SIG-M5 treated with dmso at 0.1 percent for 504 hours (cell line): ENCODE measurements around the gene FARP2.
"Not testable (repeated sequence)": the region's sequence is repeated elsewhere in the genome, so short reads cannot be mapped to it uniquely, and the experiment has no call there.

ENCODE experiments used
- DNase-seq: peaks from one replicate; lab custom pipeline; 2025; ENCODE audit not compliant: unreplicated experiment; lab: John Stamatoyannopoulos, UW

Gene FARP2

DNA sequence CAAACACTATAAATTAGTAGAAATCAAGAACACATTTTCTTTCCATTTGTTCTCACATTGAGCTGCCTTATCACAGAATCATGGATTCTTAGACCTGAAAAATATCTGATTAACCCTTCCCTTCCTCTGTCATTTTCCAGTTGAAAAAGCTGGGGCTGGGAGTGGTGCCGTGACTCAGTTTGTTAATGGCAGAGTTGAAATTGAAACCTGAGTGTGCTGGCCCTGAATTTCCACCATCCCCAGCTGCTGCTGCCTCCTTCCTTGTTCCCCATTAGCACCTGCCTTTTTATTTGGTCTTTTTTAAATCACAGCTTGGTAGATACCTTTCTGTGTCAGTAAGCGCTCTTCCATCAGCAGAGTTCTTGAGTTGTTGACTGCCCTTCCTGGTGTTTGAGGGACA is 10.6 kb downstream of the FARP2 start:
- no peak for DNase-seq

DNA sequence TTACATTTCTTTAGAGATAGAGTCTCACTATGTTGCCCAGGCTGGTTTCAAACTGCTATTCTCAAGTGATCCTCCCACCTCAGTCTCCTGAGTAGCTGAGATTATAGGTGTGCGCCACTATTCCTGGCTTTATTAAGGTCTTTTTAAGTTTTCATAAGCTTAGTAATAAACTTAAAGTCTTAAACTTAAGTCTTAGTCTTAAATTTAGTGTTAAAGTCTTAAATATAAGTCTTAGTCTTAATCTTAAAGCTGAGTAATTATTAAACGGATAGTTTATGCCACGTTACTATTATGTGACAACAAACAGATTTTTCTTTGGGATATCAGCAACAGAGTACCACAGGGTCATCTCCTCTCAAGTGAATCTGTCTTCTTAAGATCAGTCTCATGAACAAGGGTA is 12.6 kb downstream of the FARP2 start:
- no peak for DNase-seq

GRCh38 chr2:241372361-241372992 is 16.4 kb downstream of the FARP2 start:
- DNase-seq, result no peak

- no peak for DNase-seq
Observed at GRCh38 chr2:241373446-241373845, 17.4 kb downstream of the FARP2 start.

GRCh38 chr2:241373906-241374305 is 17.8 kb downstream of the FARP2 start:
- not testable (repeated sequence) for DNase-seq

GRCh38 chr2:241375300-241375699 is 19.2 kb downstream of the FARP2 start:
- DNase-seq, result no peak

DNA sequence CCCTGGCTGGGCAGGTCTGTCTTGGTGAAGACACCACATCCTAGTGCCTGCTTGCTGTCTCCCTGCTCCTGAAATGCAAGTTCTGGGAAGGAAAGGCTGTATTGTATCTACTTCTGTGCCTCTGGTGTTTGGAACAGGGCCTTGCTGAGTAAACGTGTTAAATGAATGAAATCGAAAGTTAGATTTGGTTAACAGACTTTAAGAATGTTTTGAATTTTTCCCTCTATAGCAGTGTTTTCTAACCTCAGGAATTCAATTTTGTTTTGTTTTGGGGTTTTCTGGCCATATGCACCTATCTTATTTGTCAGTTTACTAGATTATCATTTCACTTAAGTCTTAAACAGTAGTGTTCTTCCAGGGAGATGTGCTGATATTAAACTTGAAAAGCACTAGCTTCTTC is 20.7 kb downstream of the FARP2 start:
- no peak for DNase-seq

- no peak for DNase-seq
Observed at GRCh38 chr2:241378816-241379215, 22.7 kb downstream of the FARP2 start.

- DNase-seq, result no peak
Observed at GRCh38 chr2:241379481-241380480, 23.7 kb downstream of the FARP2 start.

DNA sequence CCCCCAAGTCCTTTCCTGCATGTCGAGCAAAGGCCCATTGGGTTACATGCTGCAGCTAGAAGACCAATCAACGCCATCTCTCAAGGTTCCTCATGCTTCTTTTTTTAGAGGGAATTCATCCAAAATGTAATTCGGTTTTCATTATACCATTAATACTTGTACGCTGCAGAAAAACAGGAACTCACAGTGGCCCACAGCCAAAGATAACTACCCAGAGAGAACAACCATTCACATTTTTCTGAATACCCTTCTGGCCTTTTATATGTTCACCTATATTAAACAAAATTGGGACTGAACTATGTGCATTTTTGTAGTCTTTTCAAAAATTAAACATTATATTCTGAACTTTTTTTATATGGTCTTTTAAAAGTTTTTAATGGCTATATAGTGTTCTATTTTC is 25.8 kb downstream of the FARP2 start:
- DNase-seq, result no peak

DNA sequence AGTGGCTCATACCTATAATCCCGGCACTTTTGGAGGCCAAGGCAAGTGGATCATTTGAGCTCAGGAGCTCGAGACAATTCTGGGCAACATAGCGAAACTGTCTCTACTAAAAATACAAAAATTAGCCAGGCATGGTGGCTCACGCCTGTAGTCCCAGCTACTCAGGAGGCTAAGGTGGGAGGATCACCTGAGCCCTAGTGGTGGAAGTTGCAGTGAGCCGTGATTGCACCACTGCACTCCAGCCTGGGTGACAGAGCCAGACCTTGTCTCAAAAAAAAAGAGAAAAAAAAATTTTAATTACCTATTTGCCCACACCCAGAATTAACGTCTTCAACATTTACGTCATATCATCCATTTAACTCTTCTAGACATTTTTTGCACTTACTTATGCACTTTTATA is 29.4 kb downstream of the FARP2 start:
- not testable (repeated sequence) for DNase-seq

GRCh38 chr2:241386519-241386918 is 30.4 kb downstream of the FARP2 start:
- DNase-seq, result no peak

DNA sequence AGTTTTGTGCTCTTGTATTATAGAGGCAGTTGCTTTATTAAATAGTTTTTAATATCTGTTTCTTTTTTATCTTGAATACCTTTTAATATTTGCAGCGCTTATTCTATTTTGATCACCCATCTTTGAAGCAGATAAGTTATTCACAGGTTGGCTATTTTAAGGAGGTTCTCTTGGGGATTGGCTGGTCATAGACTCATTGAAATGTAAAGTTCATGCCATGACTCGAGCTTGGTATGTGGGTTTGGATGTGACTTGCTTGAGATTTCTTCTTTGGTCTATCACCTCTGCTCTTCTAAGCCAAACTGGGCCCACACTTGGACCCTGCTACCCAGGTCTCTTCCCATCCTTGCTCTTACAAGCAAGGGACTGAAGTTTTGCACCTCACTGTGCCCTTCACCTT is 33.6 kb downstream of the FARP2 start:
- no peak for DNase-seq

DNA sequence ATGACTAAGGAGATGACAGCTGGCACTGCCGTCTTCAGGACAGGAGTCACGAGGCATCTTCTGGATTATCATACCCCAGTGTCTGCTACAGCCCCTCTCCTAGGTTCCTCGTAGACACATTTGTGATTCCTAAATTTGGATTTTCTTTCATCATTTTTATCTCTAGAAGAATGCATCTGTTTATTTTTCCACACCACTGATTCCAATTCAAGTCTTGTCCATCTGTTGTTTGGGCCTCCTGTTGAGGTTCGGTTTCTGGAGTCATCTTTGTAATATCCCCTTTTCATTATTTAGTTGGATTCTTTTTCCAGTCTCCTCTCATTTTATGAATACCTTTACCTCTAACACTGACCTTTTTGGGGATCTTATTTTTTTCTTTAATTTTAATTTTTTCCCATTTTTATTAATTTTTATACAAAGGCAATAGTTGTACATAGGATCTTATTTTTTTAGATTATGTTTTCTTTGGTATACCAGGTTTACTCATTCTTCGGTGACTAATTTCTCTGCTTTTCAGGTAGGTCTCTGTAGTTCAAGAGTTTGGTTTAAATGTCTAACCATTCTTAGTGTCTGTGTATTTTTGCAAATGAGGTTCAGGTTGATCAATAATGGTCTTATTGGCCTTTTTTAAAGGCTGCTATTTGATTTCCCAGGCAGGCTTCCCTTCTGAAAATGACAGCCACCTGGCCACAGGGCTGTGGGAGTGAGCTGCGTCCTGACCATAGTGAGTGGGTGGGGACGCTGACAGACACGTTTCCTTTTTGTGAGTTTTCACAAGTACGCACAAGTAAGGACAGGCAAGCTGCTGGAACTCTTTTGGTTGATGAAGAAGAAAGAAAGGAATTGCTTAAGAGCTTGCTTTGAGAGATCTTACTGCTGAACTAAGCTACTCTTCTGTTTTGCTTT is 34.5 kb downstream of the FARP2 start:
- no peak for DNase-seq

DNA sequence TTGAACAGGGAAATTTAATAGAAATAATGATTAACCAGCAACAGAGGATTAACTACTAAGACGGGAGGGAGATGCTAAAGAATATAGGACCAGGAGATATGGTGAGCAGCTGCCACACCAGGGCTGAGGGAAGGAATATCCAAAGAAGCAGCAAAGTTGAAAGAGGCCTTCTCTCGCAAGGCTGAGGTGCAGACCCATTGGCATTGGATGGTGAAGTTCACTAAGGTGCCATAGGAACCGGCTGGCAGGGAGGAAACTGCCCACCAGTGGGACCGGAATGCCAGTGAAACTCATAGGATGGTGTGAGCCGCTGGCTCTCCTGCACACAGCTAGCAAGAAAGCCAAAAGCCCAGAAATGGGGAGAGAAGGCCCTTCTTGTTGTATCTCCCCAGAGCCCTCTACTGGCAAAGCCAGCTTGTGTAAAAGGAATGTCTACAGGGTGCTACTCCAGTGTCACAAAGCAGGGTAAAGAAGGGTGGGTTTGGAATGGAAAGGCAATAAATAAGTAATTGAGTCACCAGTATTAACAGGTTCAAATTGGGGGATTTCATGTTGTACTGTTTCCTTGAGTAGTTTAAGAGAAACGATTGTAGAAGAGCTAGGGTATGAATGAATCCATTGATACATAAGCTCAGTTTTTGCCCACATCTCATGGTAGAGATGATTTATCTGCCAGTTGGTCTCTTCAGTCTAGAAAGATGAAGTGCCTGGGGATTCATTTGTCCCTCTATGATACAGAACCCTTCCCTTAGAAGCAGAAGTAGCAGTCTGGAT is 36.0 kb downstream of the FARP2 start:
- peak; percentile 47 for DNase-seq

- not testable (repeated sequence) for DNase-seq
Observed at GRCh38 chr2:241392753-241393152, 36.7 kb downstream of the FARP2 start.

DNA sequence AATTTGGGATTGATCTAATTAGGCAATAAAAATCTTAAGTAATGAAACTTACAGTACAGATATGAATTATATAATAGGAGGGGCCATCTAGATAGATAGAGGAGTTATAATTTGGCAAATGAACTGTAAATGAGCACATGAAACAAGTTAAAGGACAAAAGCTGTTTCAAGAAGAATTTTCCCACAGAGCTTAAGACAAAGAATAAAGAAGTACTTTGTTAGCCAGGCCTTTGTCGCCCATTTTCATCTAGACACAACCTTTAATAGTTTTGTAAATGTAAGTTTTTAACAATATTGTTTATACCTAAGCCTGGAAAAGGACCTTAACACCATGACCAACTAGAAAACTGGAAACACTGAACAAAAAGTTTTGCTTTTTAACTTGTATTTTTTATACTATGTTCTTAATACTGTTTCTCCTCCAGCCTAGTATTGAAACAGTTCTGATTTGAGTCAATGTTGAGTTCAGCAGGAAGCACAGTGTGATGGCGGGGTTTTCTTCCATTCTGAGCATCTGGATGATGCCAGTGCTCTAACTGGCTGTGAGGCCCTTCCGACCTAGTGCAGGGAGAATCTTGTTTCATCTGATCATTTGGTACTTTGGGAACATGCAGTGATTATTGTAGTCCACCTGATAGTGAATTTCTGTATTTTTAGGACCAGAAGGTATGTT is 37.6 kb downstream of the FARP2 start:
- DNase-seq, result no peak

GRCh38 chr2:241396809-241397208 is 40.7 kb downstream of the FARP2 start:
- not testable (repeated sequence) for DNase-seq

DNA sequence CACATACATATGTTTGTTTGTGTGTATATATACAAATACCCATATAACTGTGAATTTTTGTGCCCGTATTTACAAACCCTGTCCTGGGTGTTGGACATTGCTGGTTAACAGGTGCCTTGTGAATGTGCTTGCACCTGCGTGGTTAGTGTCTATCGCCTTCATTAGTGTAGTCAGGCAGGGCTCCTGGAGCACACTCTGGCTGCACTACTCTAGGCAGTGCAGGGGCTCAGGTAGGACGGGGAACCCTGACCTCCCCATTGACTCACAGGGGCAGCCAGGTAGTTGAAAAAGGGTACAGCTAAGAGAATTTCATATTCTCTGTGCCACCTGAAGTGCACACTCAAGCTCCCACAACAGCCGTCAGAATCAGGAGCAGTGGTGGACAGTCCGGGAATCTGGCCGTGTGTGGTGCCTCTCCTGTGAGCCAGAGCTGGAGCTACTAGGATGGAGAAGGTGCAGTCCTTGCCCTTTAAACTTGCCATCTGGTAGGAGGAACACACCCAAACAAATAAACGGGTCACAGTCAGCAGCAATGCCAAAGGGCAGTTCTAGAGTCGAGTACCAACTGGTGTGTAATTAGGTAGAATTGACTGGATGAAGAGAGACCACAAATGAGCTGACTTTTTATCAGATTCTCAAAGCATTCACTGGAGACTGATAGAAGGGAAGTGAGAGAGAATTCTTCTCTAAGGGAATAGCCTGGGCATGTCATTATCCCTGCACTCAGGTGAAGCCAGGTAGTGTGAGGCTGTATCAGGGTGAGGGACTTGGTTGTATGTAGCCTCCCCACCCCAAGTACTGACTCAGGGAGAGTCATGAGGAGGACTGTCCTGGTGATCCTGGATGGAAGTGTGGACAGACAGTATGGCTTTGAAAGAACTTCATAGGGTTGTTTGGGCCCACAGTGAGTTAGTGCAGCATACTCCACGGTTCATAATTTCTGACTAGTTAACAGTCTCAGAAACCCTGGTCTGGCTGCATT is 44.1 kb downstream of the FARP2 start:
- no peak for DNase-seq
